ENCODE measurements around the gene OPN1SW.

- TF ChIP-seq, protein P1, sequence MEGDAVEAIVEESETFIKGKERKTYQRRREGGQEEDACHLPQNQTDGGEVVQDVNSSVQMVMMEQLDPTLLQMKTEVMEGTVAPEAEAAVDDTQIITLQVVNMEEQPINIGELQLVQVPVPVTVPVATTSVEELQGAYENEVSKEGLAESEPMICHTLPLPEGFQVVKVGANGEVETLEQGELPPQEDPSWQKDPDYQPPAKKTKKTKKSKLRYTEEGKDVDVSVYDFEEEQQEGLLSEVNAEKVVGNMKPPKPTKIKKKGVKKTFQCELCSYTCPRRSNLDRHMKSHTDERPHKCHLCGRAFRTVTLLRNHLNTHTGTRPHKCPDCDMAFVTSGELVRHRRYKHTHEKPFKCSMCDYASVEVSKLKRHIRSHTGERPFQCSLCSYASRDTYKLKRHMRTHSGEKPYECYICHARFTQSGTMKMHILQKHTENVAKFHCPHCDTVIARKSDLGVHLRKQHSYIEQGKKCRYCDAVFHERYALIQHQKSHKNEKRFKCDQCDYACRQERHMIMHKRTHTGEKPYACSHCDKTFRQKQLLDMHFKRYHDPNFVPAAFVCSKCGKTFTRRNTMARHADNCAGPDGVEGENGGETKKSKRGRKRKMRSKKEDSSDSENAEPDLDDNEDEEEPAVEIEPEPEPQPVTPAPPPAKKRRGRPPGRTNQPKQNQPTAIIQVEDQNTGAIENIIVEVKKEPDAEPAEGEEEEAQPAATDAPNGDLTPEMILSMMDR (conservative IDR thresholded peaks at IDR 0.05 in 1 of 2, IDR thresholded peaks at IDR 0.05 in 1 of 2; ENCODE audit: extremely low read depth in 1 of 2, insufficient read depth in 1 of 2, low read depth in 1 of 2, low read length in 2 of 2) = no peak
- TF ChIP-seq EZH2 (IDR thresholded peaks at IDR 0.05; ENCODE audit: borderline replicate concordance, low read length) = no peak
These were observed 10.1 kb upstream of the OPN1SW start for GRCh38 chr7:128785738-128786137.

Measured in mammary epithelial cell (primary cell).